HG03439 (cell line): ENCODE measurements around the gene ARHGAP6.

Experiments used
- ATAC-seq: cut with Tn5 transposase; IDR thresholded peaks from one replicate; pipeline ENCODE4 v1.9.1; 2021; ENCODE audit warnings: mild to moderate bottlenecking, moderate library complexity; ENCODE audit not compliant: unreplicated experiment

The ARHGAP6 gene

DNA sequence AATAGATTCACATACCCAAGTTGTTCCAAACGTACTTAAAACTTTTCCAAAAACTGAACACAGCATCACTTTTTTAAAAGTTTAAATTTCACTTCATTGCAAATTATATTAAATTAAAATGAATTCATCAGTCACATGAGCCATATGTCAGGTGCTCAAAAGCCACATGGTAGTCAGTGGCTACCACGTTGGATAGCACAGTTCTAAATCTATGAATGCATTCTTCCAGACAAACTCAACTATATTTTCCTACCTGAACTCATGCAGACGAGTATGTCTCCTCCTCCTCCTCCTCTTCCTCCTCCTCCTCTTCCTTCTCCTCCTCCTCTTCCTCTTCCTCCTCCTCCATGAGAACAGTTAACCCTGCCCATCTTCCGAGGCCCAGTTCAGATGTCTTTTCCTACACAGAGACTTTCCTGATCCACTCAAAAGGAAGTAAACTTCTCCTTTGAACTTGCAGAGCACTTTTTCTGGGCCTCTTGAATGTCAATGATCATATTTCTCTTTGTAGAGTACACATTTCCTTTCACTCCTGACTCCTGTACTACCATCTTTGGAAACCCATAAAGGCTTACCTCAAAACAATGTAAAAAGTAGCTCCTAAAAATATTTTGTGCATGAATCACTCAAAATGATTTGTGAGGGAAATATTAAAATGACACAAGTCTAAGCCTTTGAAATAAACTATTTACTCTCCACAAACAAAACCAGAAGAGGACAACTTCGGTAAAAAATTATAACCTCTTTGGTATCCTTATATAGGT is 199.9 kb downstream of the ARHGAP6 start:
- ATAC-seq = no peak

GRCh38 chrX:11464836-11465463 is 200.8 kb downstream of the ARHGAP6 start:
- ATAC-seq = no peak

- no peak for ATAC-seq
Measured at GRCh38 chrX:11464380-11464779, 201.3 kb downstream of the ARHGAP6 start.

GRCh38 chrX:11462648-11463047 is 203.1 kb downstream of the ARHGAP6 start:
- ATAC-seq = no peak

DNA sequence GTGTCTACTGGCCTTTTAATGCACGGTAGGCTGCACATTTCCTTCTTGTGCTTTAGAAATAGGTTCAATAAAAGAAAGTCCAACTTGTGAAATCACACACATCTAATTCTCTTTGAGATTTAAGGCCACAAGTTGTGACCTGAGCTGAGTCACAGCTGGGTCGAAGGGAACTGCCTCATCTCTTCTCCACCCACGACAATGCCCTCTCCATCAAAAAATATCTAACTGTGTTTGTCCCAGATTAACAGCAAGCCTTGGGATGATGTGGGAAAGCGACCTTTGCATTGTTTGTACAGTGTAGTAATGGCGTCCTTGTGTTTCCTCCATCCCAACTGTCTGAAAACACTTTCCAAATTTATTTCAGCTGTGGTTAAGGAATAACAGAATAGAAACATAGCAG is 203.6 kb downstream of the ARHGAP6 start:
- ATAC-seq = no peak

- ATAC-seq = no peak
Measured at GRCh38 chrX:11461201-11462001, 204.3 kb downstream of the ARHGAP6 start.

- no peak for ATAC-seq
Measured at GRCh38 chrX:11460347-11460746, 205.4 kb downstream of the ARHGAP6 start.

GRCh38 chrX:11458170-11458569 is 207.6 kb downstream of the ARHGAP6 start:
- ATAC-seq = no peak

GRCh38 chrX:11451151-11451550 is 214.6 kb downstream of the ARHGAP6 start:
- ATAC-seq = no peak

- ATAC-seq = no peak
Measured at GRCh38 chrX:11450354-11450753, 215.4 kb downstream of the ARHGAP6 start.

- ATAC-seq = no peak
Measured at GRCh38 chrX:11449613-11450012, 216.1 kb downstream of the ARHGAP6 start.

DNA sequence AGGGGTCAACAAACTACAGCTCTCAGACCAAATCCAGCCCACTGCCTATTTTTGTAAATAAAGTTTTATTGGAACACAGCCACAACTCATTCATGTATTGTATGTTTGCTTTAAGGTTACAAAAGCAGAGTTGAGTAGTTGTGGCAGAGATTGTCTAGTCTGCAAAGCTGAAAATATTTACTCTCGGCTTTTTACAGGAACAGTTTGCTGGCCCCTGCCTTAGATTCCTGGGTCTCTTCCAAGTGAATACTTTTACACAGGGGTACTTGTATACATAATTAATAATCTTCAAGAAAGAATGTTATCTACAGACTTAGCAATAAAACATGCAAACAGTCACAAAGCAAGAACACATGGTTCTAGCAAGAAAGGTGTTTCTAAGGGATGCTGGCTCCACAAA is 218.3 kb downstream of the ARHGAP6 start:
- ATAC-seq = no peak

- ATAC-seq = no peak
Measured at GRCh38 chrX:11446949-11447348, 218.8 kb downstream of the ARHGAP6 start.

DNA sequence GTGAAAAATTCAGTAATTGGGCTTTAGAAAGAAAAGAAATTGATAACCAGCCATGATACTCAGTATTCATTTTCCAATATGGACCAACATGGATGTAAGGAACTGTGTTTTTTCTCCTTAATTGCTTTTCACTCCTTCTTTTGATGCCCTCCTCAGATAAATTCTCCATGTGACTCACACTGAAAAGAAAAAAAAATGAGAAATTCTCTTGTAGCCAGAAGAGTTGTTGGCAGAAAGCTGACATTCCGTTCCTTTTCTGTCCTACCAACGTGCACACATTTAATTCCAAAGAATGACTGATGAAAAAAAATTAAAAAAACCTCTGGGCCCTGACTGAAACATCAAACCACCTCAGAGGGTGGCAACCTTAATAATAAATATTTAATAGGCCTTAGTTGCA is 219.4 kb downstream of the ARHGAP6 start:
- no peak for ATAC-seq

DNA sequence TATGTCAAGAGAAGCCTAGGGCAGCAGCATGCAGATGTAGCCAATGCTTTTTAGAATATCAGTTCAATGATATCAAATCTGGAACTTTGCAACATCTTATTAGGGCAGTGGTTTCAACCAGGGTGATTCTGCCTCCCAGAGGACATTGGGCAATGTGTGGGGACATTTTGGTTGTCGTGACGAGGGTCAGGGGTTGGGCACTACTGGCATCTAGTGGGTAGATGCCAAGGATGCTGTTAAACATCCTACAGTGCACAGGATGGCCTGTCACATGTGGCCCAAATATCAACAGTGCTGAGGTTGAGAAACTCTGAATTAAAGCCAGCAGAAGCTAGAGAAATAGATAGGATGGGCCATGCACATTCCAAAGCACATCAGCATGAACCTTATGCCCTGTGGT is 220.2 kb downstream of the ARHGAP6 start:
- ATAC-seq = no peak

DNA sequence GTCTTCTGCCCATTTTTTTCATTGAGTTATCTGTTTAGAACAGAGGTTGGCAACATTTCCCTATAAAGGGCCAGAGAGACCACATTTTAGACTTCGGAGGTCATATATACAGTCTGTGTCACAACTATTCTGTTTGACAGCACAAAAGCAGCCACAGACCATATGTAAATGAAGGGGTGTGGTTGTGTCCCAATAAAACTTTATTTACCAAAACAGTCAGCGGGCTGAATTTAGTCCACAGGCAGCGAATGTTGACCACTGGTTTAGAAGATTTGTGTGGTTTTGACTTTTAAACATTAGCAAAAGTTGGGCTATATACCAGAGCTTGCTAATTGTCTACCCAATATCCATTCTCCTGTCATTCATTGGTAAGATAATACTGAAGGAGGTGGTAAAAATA is 221.7 kb downstream of the ARHGAP6 start:
- ATAC-seq = no peak

DNA sequence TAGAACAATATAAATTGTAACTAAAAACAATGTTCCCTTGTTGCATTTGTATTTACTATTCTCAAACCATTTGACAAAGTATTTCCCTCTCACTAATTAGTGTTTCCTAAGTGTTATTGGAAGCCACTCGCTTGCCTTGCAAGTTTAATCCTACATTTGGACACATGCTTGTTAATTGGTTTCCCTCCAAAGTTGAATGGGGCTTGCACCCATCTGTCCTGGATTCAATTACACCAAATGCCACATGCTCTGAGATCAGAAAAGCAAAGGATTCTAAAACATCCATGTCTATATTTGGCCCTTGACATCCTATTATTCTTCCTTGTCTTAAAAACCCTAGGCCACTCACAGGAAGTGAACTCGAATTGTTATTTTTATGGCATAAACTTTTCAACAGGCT is 225.9 kb downstream of the ARHGAP6 start:
- no peak for ATAC-seq

DNA sequence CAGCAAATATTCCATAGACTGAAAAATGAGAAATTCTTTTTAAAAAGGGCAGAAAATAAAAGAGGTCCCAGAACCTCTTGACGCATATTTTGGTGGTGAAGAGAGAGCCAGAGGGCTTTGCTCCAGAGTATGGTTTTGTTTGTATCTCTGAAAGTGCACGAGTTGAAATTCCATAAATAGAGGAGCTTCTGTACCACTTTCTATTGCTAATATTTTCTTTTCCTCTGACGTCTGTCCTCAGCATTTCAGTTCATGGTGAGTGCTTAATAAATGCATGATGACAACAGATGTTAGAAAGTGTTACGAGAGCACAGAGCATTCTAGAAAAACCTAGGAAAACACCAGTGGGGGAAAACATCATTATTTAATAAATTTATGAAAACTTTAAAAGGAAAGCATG is 227.0 kb downstream of the ARHGAP6 start:
- no peak for ATAC-seq

DNA sequence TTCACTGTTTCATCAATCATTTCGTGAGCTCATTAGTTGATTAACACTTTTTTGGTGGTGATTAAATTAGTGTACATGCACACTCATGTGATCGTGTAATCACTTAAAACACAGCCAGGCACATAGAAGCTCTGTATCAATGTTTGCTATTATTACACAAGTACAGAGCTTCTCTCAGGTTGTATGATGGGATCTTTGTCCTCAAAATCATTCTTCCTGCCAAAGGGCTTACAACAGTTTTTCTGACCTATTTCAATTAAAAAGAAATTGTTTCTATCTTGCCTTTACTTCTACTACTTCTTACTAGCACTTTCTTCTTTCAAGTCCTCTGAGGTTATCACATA is 227.4 kb downstream of the ARHGAP6 start:
- no peak for ATAC-seq

- no peak for ATAC-seq
Measured at GRCh38 chrX:11437642-11438379, 227.9 kb downstream of the ARHGAP6 start.

DNA sequence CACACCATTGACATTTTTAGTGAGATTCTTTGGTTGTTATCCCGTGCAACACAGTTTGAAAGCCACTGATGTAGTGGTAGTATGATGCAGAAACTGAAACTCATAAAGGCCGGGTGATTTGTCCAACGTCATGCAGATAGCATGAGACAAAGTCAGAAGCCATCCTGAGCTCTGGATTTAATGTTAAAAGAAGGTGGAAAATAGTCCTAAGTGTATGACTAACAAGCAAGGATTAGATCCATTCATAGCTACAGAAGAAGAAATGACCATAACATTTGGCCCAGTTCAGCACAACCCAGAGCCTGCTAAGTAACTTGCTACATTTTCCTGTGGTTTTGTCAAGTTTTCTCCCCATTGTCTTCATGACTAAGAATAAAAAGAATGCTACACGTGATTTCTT is 230.2 kb downstream of the ARHGAP6 start:
- no peak for ATAC-seq
